HG03558 (cell line): ENCODE results near the gene ETAA1.

Experiments used
- ATAC-seq: cut with Tn5 transposase; IDR thresholded peaks from one replicate; pipeline ENCODE4 v1.9.1; 2021; ENCODE audit warnings: moderate number of reproducible peaks; ENCODE audit not compliant: unreplicated experiment; ENCODE audit errors: extremely low read depth

Gene ETAA1

GRCh38 chr2:67436221-67436620 is 39.1 kb downstream of the ETAA1 start:
- no peak for ATAC-seq

GRCh38 chr2:67437114-67437513 is 40.0 kb downstream of the ETAA1 start:
- ATAC-seq, result no peak

GRCh38 chr2:67438337-67438736 is 41.2 kb downstream of the ETAA1 start:
- ATAC-seq, result no peak

GRCh38 chr2:67445652-67446268 is 48.6 kb downstream of the ETAA1 start:
- no peak for ATAC-seq

GRCh38 chr2:67446491-67446911 is 49.4 kb downstream of the ETAA1 start:
- no peak for ATAC-seq

GRCh38 chr2:67448648-67449047 is 51.5 kb downstream of the ETAA1 start:
- no peak for ATAC-seq

GRCh38 chr2:67451086-67451832 is 54.1 kb downstream of the ETAA1 start:
- no peak for ATAC-seq

- ATAC-seq, result no peak
Observed at GRCh38 chr2:67453310-67453709, 56.2 kb downstream of the ETAA1 start.

- no peak for ATAC-seq
Observed at GRCh38 chr2:67455219-67456142, 58.3 kb downstream of the ETAA1 start.

GRCh38 chr2:67456428-67456827 is 59.3 kb downstream of the ETAA1 start:
- no peak for ATAC-seq

- ATAC-seq, result no peak
Observed at GRCh38 chr2:67457699-67458098, 60.6 kb downstream of the ETAA1 start.

GRCh38 chr2:67459761-67460160 is 62.6 kb downstream of the ETAA1 start:
- ATAC-seq, result no peak
